ENCODE data around the gene ARPC5. TPM values are rescaled to one million over a fixed set of nuclear protein-coding genes. Genes with fewer than 3 reads are reported as not detected.
"Not testable (repeated sequence)": the region's sequence is repeated elsewhere in the genome, so short reads cannot be mapped to it uniquely, and the experiment has no call there.

ARPC5 gene
- polyA plus RNA-seq, 4 donors, result 157 to 183 (median 175) TPM

DNA sequence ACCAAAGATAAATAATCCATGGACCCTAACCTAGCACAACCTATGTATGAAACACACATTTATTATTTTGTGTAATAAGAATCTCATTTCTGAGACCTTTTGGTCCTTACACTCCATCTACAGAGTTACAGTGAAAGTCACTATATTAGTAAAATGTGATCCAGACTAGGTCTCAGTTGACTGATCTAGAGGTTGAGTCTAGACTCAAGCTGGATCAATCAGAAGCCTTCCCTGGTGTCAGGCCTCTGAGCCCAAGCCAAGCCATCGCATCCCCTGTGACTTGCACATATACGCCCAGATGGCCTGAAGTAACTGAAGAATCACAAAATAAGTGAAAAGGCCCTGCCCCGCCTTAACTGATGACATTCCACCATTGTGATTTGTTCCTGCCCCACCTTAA, 22.6 kb downstream of the ARPC5 start:
- DNase-seq (ENCODE audit: low read depth in 4 of 4, low spot score in 3 of 4), result not testable (repeated sequence)

- DNase-seq (ENCODE audit: low read depth in 4 of 4, low spot score in 3 of 4), result no peak
These were observed 23.2 kb downstream of the ARPC5 start for GRCh38 chr1:183612407-183612806.

- no peak for DNase-seq (ENCODE audit: low read depth in 4 of 4, low spot score in 3 of 4)
These were observed 24.6 kb downstream of the ARPC5 start for GRCh38 chr1:183611021-183611420.

GRCh38 chr1:183609759-183610452, 25.7 kb downstream of the ARPC5 start:
- DNase-seq (ENCODE audit: low read depth in 4 of 4, low spot score in 3 of 4), result no peak

DNA sequence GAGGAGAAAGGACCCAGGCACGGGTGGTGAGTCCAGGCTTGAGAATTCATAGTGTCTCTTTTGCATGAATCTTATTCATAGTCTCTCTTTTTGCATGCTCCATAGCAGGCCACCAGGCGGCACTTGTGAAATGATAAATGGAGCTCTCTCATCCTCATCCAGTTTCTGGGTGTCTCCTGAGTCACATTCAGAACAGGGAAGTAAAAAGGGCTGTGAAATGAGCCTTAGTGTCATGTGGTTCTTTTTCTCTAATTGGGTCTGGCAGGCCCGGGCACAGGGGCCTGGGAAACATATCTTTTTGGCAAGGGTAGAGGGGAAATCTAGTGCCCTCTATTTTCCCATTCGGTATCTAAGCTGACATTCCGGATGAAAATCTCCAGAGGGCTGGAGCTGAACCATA, 26.3 kb downstream of the ARPC5 start:
- no peak for DNase-seq (ENCODE audit: low read depth in 4 of 4, low spot score in 3 of 4)

- DNase-seq (ENCODE audit: low read depth in 4 of 4, low spot score in 3 of 4), result no peak
These were observed 28.1 kb downstream of the ARPC5 start for GRCh38 chr1:183607322-183607980.

GRCh38 chr1:183605904-183606303, 29.7 kb downstream of the ARPC5 start:
- DNase-seq (ENCODE audit: low read depth in 4 of 4, low spot score in 3 of 4), result no peak

GRCh38 chr1:183604815-183605214, 30.8 kb downstream of the ARPC5 start:
- no peak for DNase-seq (ENCODE audit: low read depth in 4 of 4, low spot score in 3 of 4)

DNA sequence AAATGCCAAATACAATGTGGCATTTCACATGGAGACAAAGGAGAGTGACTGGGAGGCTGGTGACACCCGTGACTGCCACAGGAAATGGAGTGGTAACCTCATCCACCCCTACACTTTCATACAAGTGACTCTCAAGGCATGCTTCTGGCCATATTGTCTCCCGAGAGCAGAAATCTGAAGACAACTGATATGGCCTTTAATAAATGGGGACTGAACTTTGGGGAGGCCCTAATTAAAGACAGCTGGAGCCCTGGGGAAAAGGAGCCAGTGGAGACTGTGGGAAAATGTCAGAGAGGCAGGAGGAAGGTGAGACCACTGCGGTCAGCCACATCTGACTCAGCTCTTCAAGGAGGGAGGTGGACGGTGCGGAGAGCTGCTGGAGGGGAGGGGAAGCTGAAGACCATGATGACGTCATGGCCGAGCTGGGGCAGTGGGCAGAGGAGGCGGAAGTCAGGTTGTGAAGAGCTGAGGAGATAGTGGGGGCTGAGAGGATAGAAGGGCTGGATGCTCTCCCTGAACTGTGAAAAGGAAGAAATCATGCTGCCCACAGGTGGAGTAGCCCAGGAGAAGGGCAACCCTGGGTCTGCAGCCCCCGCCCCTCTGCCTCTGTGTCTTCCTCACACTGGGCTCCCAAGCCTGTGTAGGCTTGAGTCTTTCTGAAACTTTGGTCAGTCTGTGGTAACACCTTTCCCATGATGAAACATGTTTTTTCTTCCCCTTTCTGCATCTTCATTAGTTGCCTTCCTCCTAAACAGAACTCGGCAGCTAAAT, 31.4 kb downstream of the ARPC5 start:
- no peak for DNase-seq (ENCODE audit: low read depth in 4 of 4, low spot score in 3 of 4)

- DNase-seq (ENCODE audit: low read depth in 4 of 4, low spot score in 3 of 4), result no peak
These were observed 33.1 kb downstream of the ARPC5 start for GRCh38 chr1:183602510-183602909.

- DNase-seq (ENCODE audit: low read depth in 4 of 4, low spot score in 3 of 4), result no peak
These were observed 34.9 kb downstream of the ARPC5 start for GRCh38 chr1:183600634-183601033.

DNA sequence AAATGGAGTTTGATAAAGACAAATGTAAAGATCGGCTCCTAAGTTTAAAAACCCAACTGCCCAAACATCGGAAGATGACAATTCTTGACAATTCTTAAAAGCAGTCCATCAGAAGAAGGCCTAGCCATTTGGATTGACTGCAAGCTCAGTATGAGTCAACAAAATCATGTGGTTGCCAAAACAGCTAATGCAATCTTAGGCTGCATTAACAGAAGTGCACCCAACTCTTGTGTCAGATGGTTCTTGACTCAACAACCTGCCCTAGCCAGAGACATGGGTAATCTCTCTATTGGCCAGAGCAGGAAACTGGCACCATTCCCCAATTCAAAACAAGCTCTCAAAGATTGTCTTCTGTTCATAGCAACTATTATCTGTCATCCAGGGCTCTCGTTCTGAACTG, 35.4 kb downstream of the ARPC5 start:
- no peak for DNase-seq (ENCODE audit: low read depth in 4 of 4, low spot score in 3 of 4)

- no peak for DNase-seq (ENCODE audit: low read depth in 4 of 4, low spot score in 3 of 4)
These were observed 37.2 kb downstream of the ARPC5 start for GRCh38 chr1:183598386-183598785.

DNA sequence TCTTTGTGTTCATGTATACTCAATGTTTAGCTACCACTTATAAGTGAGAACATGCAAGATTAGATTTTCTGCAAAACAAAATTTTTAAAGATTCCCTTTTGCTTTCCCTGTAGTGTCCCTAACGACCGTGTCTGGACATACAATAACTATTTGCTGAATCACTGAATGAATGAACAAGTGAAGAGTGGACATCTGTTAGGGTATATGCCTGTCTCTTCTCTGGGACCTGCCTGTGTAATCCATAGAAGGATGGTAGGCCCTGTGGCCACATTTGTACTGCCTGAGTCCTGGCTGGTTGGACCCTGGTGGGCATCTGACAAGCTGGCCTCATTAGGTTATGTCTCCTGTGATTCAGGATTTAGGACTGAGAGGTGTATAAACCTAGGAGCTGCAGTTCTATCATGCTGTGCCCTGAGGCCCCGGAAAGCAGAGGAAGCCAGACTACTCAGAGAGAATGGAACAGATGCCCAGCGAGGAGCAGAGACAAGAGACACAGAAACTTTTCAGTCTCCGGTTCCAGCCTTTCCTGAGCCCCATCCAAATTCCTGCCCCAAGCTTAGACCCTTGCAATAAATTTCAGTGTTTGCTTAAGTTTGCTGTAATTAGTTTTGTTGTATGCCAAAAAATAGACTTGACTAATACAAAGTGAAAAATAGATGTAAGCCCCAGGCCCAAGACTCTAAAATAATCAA, 37.8 kb downstream of the ARPC5 start:
- DNase-seq (ENCODE audit: low read depth in 4 of 4, low spot score in 3 of 4), result no peak

- DNase-seq (ENCODE audit: low read depth in 4 of 4, low spot score in 3 of 4), result no peak
These were observed 39.1 kb downstream of the ARPC5 start for GRCh38 chr1:183596500-183596899.

- DNase-seq (ENCODE audit: low read depth in 4 of 4, low spot score in 3 of 4), result no peak
These were observed 40.0 kb downstream of the ARPC5 start for GRCh38 chr1:183595537-183595936.

DNA sequence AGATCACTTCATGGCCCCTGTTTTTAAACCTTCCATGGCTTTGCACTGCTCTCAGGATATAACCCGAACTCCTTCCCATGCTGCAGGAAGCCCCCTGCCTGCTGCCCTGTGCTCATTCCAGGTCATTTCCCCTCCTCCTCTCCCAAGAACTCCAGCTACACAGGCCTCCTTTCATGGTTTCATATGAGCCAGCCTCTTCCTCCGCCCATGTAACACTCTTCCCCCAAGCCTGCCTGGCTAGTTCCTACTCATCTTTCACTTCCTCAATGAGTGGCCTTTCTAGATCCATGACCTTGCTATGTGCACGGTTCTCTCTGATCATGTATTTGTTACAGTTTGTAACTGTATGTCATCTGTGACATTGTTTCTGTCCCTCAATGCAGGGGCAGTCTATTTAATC, 42.2 kb downstream of the ARPC5 start:
- DNase-seq (ENCODE audit: low read depth in 4 of 4, low spot score in 3 of 4), result no peak

GRCh38 chr1:183592733-183593132, 42.9 kb downstream of the ARPC5 start:
- no peak for DNase-seq (ENCODE audit: low read depth in 4 of 4, low spot score in 3 of 4)

GRCh38 chr1:183590244-183591191, 45.1 kb downstream of the ARPC5 start, which contains the start of gene NCF2:
NCF2 (minus strand) TSS chr1:183590459; CDS start chr1:183590329, 130 bp downstream.
- no peak for DNase-seq (ENCODE audit: low read depth in 4 of 4, low spot score in 3 of 4)

- DNase-seq (ENCODE audit: low read depth in 4 of 4, low spot score in 3 of 4), result no peak
These were observed 45.7 kb downstream of the ARPC5 start for GRCh38 chr1:183589874-183590243.

All from right renal pelvis (tissue), 4 donors.